HUES64 (cell line): ENCODE data around the gene PLEKHG4B.
"Not testable (repeated sequence)": the region's sequence is repeated elsewhere in the genome, so short reads cannot be mapped to it uniquely, and the experiment has no call there.

Experiments
- H3K27ac ChIP-seq: 2 replicates; pipeline ENCODE4 v1.7.0; 2013; ENCODE audit warnings: low read depth, low read length, inconsistent platforms
- H3K27me3 ChIP-seq: 2 replicates; pipeline ENCODE4 v1.6.1; 2013; ENCODE audit warnings: mild to moderate bottlenecking, low read length; ENCODE audit not compliant: insufficient read depth
- H3K36me3 ChIP-seq: 2 replicates; pipeline ENCODE4 v1.6.1; 2013; ENCODE audit warnings: mild to moderate bottlenecking, low read length; ENCODE audit not compliant: insufficient read depth
- H3K4me1 ChIP-seq: 2 replicates; pipeline ENCODE4 v1.6.1; 2013; ENCODE audit warnings: mild to moderate bottlenecking, low read length, moderate library complexity; ENCODE audit not compliant: insufficient read depth
- H3K4me3 ChIP-seq: 2 replicates; pipeline ENCODE4 v1.5.1; 2013; ENCODE audit warnings: mild to moderate bottlenecking, low read length, moderate library complexity
- H3K9ac ChIP-seq: 2 replicates; pipeline ENCODE4 v1.6.1; 2013; ENCODE audit warnings: mild to moderate bottlenecking, low read depth, low read length
- H3K9me3 ChIP-seq: 2 replicates; pipeline ENCODE4 v1.6.1; 2013; ENCODE audit warnings: low read depth, low read length; ENCODE audit not compliant: insufficient read depth
- WGBS: fragments of 150-250, 120-280 bp; methylation state at CpG from one replicate; pipeline ENCODE4 v1.1.7; 2013; ENCODE audit warnings: missing lambda C conversion rate; 5-methylcytosine and 5-hydroxymethylcytosine counted together

PLEKHG4B gene

GRCh38 chr5:227375-227774 lies 135.4 kb downstream of the PLEKHG4B start:
- H3K4me3 ChIP-seq, H3K9me3 ChIP-seq, H3K9ac ChIP-seq, H3K4me1 ChIP-seq, H3K27me3 ChIP-seq, H3K27ac ChIP-seq: not testable (repeated sequence)
- H3K36me3 ChIP-seq: peaks cover 80% of the 10 kb centered on the region
- 93% methylated on average over 8 of the region's 17 CpGs for WGBS

GRCh38 chr5:228886-229285 lies 136.9 kb downstream of the PLEKHG4B start:
- no peak overlapping the region for H3K27ac ChIP-seq
- no peaks in the 10 kb centered on the region for H3K27me3 ChIP-seq
- peaks cover 86% of the 10 kb centered on the region for H3K36me3 ChIP-seq
- 48% methylated on average over 2 of the region's 3 CpGs for WGBS
- no peaks in the 10 kb centered on the region for H3K4me1 ChIP-seq
- no peak overlapping the region for H3K9ac ChIP-seq
- no peak overlapping the region for H3K4me3 ChIP-seq
- no peaks in the 10 kb centered on the region for H3K9me3 ChIP-seq

GRCh38 chr5:230711-231110 lies 138.7 kb downstream of the PLEKHG4B start:
- no peak overlapping the region for H3K9ac ChIP-seq
- H3K36me3 ChIP-seq: peaks cover 83% of the 10 kb centered on the region
- no peaks in the 10 kb centered on the region for H3K9me3 ChIP-seq
- H3K4me1 ChIP-seq: no peaks in the 10 kb centered on the region
- no peak overlapping the region for H3K27ac ChIP-seq
- no peak overlapping the region for H3K4me3 ChIP-seq
- 94% methylated on average over 14 of the region's 14 CpGs for WGBS
- no peaks in the 10 kb centered on the region for H3K27me3 ChIP-seq

- H3K9ac ChIP-seq: no peak overlapping the region
- no peaks in the 10 kb centered on the region for H3K4me1 ChIP-seq
- H3K9me3 ChIP-seq: no peaks in the 10 kb centered on the region
- H3K4me3 ChIP-seq: no peak overlapping the region
- H3K27ac ChIP-seq: no peak overlapping the region
- H3K27me3 ChIP-seq: no peaks in the 10 kb centered on the region
- peaks cover 78% of the 10 kb centered on the region for H3K36me3 ChIP-seq
- 92% methylated on average over 13 of the region's 13 CpGs for WGBS
Measured at GRCh38 chr5:231661-232060, 139.7 kb downstream of the PLEKHG4B start.

- H3K4me1 ChIP-seq, H3K27me3 ChIP-seq, H3K9me3 ChIP-seq, H3K27ac ChIP-seq, H3K4me3 ChIP-seq, H3K9ac ChIP-seq: not testable (repeated sequence)
- peaks cover 72% of the 10 kb centered on the region for H3K36me3 ChIP-seq
- WGBS: 96% methylated on average over 20 of the region's 20 CpGs
Measured at GRCh38 chr5:233426-233825, 141.5 kb downstream of the PLEKHG4B start.

GRCh38 chr5:234450-234849 lies 142.5 kb downstream of the PLEKHG4B start:
- H3K36me3 ChIP-seq: peaks cover 68% of the 10 kb centered on the region
- H3K4me3 ChIP-seq: no peak overlapping the region
- H3K27me3 ChIP-seq: no peaks in the 10 kb centered on the region
- H3K9me3 ChIP-seq: no peaks in the 10 kb centered on the region
- H3K27ac ChIP-seq: no peak overlapping the region
- H3K9ac ChIP-seq: no peak overlapping the region
- H3K4me1 ChIP-seq: no peaks in the 10 kb centered on the region
- WGBS: 91% methylated on average over 8 of the region's 8 CpGs

GRCh38 chr5:235527-235926 lies 143.6 kb downstream of the PLEKHG4B start:
- H3K27me3 ChIP-seq, H3K9me3 ChIP-seq, H3K4me1 ChIP-seq, H3K27ac ChIP-seq, H3K9ac ChIP-seq, H3K4me3 ChIP-seq: not testable (repeated sequence)
- WGBS: over 99% methylated on average over 4 of the region's 9 CpGs
- peaks cover 69% of the 10 kb centered on the region for H3K36me3 ChIP-seq

- H3K9me3 ChIP-seq, H3K4me1 ChIP-seq, H3K4me3 ChIP-seq, H3K9ac ChIP-seq, H3K27me3 ChIP-seq, H3K27ac ChIP-seq: not testable (repeated sequence)
- H3K36me3 ChIP-seq: peaks cover 74% of the 10 kb centered on the region
- WGBS: 98% methylated on average over 8 of the region's 8 CpGs
Measured at GRCh38 chr5:237931-238330, 146.0 kb downstream of the PLEKHG4B start.
